Osteoblast (primary cell): Measurements from ENCODE around the gene EMX1. TPM values are rescaled to one million over a fixed set of nuclear protein-coding genes. Genes with fewer than 3 reads are reported as not detected.

Experiments
- DNase-seq: peaks from one replicate; pipeline ENCODE4 v3.0.0; 2011; ENCODE audit warnings: low spot score, mixed read lengths; ENCODE audit not compliant: insufficient read length; ENCODE audit errors: missing footprints
- H2AFZ ChIP-seq: 2 replicates; pipeline ENCODE4 v1.6.0; 2011; ENCODE audit warnings: mild to moderate bottlenecking, low read length
- H3K27ac ChIP-seq: 2 replicates; pipeline ENCODE4 v1.5.1; 2011; ENCODE audit warnings: mild to moderate bottlenecking, low read depth, low read length, moderate library complexity
- H3K27me3 ChIP-seq: 2 replicates; pipeline ENCODE4 v1.6.0; 2012; ENCODE audit warnings: mild to moderate bottlenecking, control low read depth, inconsistent platforms, low read length, moderate library complexity; ENCODE audit not compliant: insufficient read depth
- H3K36me3 ChIP-seq: 2 replicates; pipeline ENCODE4 v1.5.1; 2011; ENCODE audit warnings: mild to moderate bottlenecking, low read length, control low read depth, moderate library complexity; ENCODE audit not compliant: insufficient read depth
- H3K4me1 ChIP-seq: 2 replicates; pipeline ENCODE4 v1.5.1; 2011; ENCODE audit warnings: mild to moderate bottlenecking, low read length, control low read depth, moderate library complexity; ENCODE audit not compliant: insufficient read depth
- H3K4me2 ChIP-seq: 2 replicates; pipeline ENCODE4 v1.6.0; 2011; ENCODE audit warnings: mild to moderate bottlenecking, low read length; ENCODE audit not compliant: insufficient read depth
- H3K4me3 ChIP-seq: fragments of 200-600 bp; sonication (generic); 3 replicates; pipeline ENCODE4 v1.5.1; 2012; ENCODE audit warnings: mild to moderate bottlenecking, low read length, inconsistent platforms; ENCODE audit not compliant: insufficient read depth
- H3K79me2 ChIP-seq: 2 replicates; pipeline ENCODE4 v1.6.0; 2012; ENCODE audit warnings: mild to moderate bottlenecking, low read length, control low read depth, inconsistent platforms; ENCODE audit not compliant: insufficient read depth
- H3K9me3 ChIP-seq: 2 replicates; pipeline ENCODE4 v1.5.1; 2011; ENCODE audit warnings: low read depth, low read length, control low read depth
- H4K20me1 ChIP-seq: 2 replicates; pipeline ENCODE4 v1.6.0; 2012; ENCODE audit warnings: mild to moderate bottlenecking, low read length, control low read depth; ENCODE audit not compliant: insufficient read depth
- total RNA-seq: library from RNA; depleted of rRNA; stranded (reverse); fragments of >200 nt; gene quantifications from 2 replicates; pipeline ENCODE4 v1.2.3, GENCODE V29; 2012
- TF ChIP-seq, protein P1 (sequence below): IDR thresholded peaks from 2 replicates; pipeline ENCODE4 v1.5.1; 2011; ENCODE audit warnings: mild to moderate bottlenecking, low read depth, low read length, moderate library complexity; ENCODE audit errors: extremely low read depth

EMX1 gene
- not detected in 2 replicates for total RNA-seq

DNA sequence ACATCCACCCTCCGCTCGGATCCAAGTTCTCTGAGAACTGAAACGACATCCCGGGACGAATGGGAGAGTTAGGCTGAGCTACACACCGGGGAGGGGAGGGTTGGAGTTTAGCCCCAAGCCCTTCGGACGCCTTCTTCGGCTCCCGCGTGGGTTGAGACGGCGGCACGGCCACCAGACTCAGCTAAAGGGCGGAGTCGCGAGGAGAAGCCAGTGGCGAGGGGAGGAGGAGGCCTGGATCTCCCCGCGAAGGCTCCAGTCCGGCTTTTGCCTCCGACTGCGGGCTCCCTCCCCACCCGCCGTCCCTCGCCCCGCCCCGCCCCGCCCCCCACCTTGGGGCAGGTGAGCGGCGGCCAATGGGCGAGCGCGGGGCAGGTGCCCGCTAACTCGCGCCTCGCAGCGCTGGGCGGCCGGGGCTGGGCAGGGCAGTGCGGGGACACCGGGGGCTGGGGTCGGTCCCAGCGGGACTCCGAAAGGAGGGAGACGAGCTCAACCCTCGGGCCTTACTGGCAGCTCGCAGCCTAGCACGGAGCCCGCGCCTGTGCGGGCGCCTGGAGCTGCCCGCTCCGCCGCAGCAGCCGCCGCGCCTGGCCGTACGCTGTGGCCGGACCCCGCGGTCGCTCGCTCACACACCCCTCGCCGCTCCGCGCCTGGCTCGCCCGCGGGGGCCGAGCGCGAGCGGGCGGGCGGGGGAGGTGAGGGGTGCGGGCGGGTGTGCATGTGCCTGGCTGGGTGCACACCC is at the start of gene EMX1:
Gene EMX1 (plus strand): TSS at position 382 of the 739 bp plus-strand sequence. CDS start 334 bp downstream, at position 716.
- H3K27ac ChIP-seq, result no peak within 1 kb of the TSS
- H3K9me3 ChIP-seq, result no peaks in the 10 kb centered on the region
- H3K4me2 ChIP-seq, result no peak within 1 kb of the TSS
- DNase-seq, result peak; percentile 90
- TF ChIP-seq, protein P1, sequence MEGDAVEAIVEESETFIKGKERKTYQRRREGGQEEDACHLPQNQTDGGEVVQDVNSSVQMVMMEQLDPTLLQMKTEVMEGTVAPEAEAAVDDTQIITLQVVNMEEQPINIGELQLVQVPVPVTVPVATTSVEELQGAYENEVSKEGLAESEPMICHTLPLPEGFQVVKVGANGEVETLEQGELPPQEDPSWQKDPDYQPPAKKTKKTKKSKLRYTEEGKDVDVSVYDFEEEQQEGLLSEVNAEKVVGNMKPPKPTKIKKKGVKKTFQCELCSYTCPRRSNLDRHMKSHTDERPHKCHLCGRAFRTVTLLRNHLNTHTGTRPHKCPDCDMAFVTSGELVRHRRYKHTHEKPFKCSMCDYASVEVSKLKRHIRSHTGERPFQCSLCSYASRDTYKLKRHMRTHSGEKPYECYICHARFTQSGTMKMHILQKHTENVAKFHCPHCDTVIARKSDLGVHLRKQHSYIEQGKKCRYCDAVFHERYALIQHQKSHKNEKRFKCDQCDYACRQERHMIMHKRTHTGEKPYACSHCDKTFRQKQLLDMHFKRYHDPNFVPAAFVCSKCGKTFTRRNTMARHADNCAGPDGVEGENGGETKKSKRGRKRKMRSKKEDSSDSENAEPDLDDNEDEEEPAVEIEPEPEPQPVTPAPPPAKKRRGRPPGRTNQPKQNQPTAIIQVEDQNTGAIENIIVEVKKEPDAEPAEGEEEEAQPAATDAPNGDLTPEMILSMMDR, result no peak
- no peaks in the 10 kb centered on the region for H3K36me3 ChIP-seq
- no peak within 1 kb of the TSS for H3K4me3 ChIP-seq
- H3K4me1 ChIP-seq, result no peaks in the 10 kb centered on the region
- H4K20me1 ChIP-seq, result peaks cover 2% of the 10 kb centered on the region
- H2AFZ ChIP-seq, result no peak within 1 kb of the TSS
- H3K79me2 ChIP-seq, result no peaks in the 10 kb centered on the region
- peaks cover 96% of the 10 kb centered on the region for H3K27me3 ChIP-seq

DNA sequence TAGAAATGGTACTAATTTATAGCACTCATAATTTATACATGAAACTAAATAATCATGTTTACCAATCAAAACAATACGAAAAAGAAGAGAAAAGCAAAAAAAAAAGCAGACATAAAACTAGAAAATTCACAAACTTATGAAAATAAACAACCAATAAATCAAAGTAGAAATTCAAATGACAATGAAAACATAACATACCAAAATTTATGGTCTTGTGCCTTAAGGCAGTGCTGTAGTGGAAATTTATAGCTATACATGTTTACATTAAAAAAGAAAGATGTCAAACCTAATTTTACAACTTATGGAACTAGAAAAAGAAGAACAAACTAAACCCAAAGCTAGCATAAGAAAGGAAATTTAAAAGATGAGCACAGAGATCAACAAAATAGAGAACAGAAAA is 46.3 kb upstream of the EMX1 start:
- Histone ChIP-seq H3K36me3 (no peaks in the 10 kb centered on the region), H3K9me3 (no peaks in the 10 kb centered on the region), H3K4me2 (no peak overlapping the region), H3K4me3 (no peak overlapping the region), H3K4me1 (no peaks in the 10 kb centered on the region), H3K79me2 (no peaks in the 10 kb centered on the region), H3K27me3 (peaks cover 14% of the 10 kb centered on the region), H4K20me1 (no peaks in the 10 kb centered on the region), H3K27ac (no peak overlapping the region), H2AFZ (no peak overlapping the region)
- no peak for DNase-seq
- TF ChIP-seq, protein P1, result no peak

DNA sequence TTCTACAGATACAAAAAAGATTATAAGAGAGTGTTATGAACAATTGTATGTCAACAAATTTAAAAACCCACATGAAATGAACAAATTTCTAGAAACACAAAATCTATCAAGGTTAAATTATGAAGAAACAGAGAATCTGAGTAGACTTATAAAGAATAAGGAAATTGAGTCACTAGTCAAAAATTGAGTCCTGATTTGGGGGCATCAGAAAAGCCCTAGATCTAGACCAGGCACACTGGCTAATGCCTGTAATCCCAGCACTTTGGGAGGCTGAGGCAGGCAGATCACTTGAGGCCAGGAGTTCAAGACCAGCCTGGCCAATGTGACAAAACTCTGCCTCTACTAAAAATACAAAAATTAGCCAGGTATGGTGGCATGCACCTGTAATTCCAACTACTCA is 45.4 kb upstream of the EMX1 start:
- H2AFZ ChIP-seq, result no peak overlapping the region
- H3K27ac ChIP-seq, result no peak overlapping the region
- no peaks in the 10 kb centered on the region for H3K79me2 ChIP-seq
- TF ChIP-seq, protein P1, result no peak
- DNase-seq, result no peak
- no peaks in the 10 kb centered on the region for H3K9me3 ChIP-seq
- no peak overlapping the region for H3K4me2 ChIP-seq
- H3K4me1 ChIP-seq, result no peaks in the 10 kb centered on the region
- no peaks in the 10 kb centered on the region for H3K36me3 ChIP-seq
- no peak overlapping the region for H3K4me3 ChIP-seq
- H3K27me3 ChIP-seq, result peaks cover 14% of the 10 kb centered on the region
- no peaks in the 10 kb centered on the region for H4K20me1 ChIP-seq

DNA sequence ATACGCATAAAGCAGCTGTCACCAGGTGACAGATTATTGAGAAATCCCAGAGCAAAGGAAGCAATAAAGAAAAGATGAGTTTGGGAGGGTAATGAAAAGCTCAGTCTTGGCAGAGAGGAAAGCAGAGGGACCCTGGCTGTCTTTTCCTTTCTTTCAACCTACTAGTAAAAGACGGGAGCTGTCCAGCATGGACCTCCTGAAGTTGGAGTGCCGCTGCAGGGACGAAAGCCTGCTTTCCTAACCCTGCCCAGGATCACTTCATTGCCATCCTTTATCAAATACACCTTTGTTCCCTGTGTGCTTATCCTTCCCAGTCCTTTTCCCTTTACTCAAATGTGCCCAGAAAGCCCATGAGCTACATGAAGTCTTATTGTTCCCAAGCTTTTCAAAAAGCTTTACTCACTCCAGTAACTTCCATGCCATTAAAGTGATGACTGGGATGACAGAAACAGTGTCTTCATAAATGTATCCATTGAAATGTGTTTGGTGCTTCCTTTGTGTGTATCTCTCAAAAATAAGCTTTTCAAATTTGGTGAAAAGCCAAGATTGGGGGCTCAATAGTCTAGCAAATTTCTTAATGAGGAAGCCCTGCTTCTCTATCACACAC is 33.9 kb upstream of the EMX1 start:
- H3K9me3 ChIP-seq, result no peaks in the 10 kb centered on the region
- DNase-seq, result peak; percentile 90
- TF ChIP-seq, protein P1, result no peak
- H3K36me3 ChIP-seq, result no peaks in the 10 kb centered on the region
- no peak overlapping the region for H3K4me2 ChIP-seq
- no peak overlapping the region for H3K4me3 ChIP-seq
- no peak overlapping the region for H2AFZ ChIP-seq
- peaks cover 11% of the 10 kb centered on the region for H3K27me3 ChIP-seq
- H3K4me1 ChIP-seq, result peaks cover 8% of the 10 kb centered on the region
- H3K79me2 ChIP-seq, result no peaks in the 10 kb centered on the region
- H3K27ac ChIP-seq, result no peak overlapping the region
- peaks cover 6% of the 10 kb centered on the region for H4K20me1 ChIP-seq
